Measurements from ENCODE around the gene NAPA.

- TF ChIP-seq CTCF (IDR thresholded peaks at IDR 0.05 in 4 of 5, conservative IDR thresholded peaks at IDR 0.05 in 1 of 5), result no peak
- no peak for TF ChIP-seq POLR2A (IDR thresholded peaks at IDR 0.05)
Observed at GRCh38 chr19:47564081-47564480, 49.2 kb upstream of the NAPA start.
